ENCODE data around the gene TRMT1.
A peak's percentile ranks its signal among the peaks of the same experiment; 100 is the strongest.

TRMT1 gene

DNA sequence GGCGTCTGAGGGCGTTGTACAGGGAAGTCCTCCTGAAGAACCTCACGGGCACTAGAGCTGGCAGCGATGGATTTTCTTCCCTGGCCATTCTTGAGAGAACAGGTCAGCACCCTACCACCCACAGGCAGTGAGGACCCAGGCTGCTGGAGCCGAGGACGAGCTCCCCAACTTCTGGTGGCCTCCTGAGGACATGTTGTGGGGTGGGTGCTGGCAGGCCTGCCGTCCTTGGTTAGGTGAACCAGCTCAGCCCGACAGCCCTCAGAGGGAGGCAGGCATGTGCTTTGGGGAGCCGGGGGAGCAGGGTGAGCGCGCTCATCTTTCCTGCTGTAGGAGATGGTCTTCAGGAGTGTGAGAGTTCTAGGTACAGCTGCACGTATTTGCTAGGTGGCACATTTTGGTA lies 29.2 kb downstream of the TRMT1 start:
- H3K27me3 ChIP-seq (ENCODE audit: insufficient read depth, low read depth, severe bottlenecking): no peaks in the 10 kb centered on the region
- H3K27ac ChIP-seq: no peak overlapping the region
- H3K36me3 ChIP-seq: no peaks in the 10 kb centered on the region
- TF ChIP-seq, protein P1, sequence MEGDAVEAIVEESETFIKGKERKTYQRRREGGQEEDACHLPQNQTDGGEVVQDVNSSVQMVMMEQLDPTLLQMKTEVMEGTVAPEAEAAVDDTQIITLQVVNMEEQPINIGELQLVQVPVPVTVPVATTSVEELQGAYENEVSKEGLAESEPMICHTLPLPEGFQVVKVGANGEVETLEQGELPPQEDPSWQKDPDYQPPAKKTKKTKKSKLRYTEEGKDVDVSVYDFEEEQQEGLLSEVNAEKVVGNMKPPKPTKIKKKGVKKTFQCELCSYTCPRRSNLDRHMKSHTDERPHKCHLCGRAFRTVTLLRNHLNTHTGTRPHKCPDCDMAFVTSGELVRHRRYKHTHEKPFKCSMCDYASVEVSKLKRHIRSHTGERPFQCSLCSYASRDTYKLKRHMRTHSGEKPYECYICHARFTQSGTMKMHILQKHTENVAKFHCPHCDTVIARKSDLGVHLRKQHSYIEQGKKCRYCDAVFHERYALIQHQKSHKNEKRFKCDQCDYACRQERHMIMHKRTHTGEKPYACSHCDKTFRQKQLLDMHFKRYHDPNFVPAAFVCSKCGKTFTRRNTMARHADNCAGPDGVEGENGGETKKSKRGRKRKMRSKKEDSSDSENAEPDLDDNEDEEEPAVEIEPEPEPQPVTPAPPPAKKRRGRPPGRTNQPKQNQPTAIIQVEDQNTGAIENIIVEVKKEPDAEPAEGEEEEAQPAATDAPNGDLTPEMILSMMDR (IDR thresholded peaks at IDR 0.05; ENCODE audit: low read depth, low read length): no peak
- H3K4me3 ChIP-seq (ENCODE audit: low read depth, low read length): no peak overlapping the region
- no peak for DNase-seq
- H3K9me3 ChIP-seq (ENCODE audit: severe bottlenecking): no peaks in the 10 kb centered on the region

DNA sequence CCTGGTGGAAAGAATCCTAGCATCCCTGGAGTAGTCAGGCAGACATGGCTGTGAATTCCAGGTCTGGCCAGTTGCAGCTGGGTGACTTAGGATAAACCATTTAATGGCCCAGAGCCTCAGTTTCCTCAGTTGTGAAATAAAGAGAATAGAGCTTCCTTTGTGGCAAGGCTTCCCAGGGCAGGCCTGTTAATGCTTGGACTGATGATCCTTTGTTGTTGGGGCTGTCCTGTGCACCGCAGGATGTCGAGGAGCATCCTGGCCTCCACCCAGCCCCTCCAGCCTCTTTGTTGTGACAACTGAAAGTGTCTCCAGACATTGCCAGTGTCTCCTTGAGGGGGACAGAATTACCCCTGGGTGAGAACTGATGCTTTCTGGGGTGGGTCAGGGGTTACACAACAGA lies 30.2 kb downstream of the TRMT1 start:
- no peaks in the 10 kb centered on the region for H3K36me3 ChIP-seq
- H3K9me3 ChIP-seq (ENCODE audit: severe bottlenecking): no peaks in the 10 kb centered on the region
- DNase-seq: no peak
- no peak overlapping the region for H3K27ac ChIP-seq
- TF ChIP-seq, protein P1 (IDR thresholded peaks at IDR 0.05; ENCODE audit: low read depth, low read length): no peak
- H3K27me3 ChIP-seq (ENCODE audit: insufficient read depth, low read depth, severe bottlenecking): no peaks in the 10 kb centered on the region
- H3K4me3 ChIP-seq (ENCODE audit: low read depth, low read length): no peak overlapping the region

DNA sequence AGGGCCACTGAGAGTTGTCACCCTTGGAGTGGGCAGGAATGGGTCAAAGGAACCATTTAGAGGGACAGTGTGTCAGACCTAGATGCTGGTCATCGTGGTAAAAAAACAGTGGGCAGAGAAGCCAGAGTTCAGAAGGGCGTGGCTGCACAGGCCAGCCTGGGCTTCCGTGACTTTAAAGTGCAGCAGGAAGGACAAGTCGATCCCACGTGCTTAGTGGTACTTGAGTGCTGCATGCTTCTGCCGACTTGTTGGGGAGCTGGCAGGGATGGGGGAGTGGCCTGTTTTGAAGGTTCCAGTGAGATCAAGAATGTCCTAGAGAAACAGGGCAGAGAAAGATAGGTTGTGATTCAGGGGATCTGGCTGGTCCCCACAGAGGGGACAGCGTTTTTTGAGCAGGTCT lies 30.9 kb downstream of the TRMT1 start:
- TF ChIP-seq, protein P1 (IDR thresholded peaks at IDR 0.05; ENCODE audit: low read depth, low read length): no peak
- no peaks in the 10 kb centered on the region for H3K27me3 ChIP-seq (ENCODE audit: insufficient read depth, low read depth, severe bottlenecking)
- H3K27ac ChIP-seq: no peak overlapping the region
- no peak overlapping the region for H3K4me3 ChIP-seq (ENCODE audit: low read depth, low read length)
- H3K9me3 ChIP-seq (ENCODE audit: severe bottlenecking): no peaks in the 10 kb centered on the region
- H3K36me3 ChIP-seq: no peaks in the 10 kb centered on the region
- no peak for DNase-seq

DNA sequence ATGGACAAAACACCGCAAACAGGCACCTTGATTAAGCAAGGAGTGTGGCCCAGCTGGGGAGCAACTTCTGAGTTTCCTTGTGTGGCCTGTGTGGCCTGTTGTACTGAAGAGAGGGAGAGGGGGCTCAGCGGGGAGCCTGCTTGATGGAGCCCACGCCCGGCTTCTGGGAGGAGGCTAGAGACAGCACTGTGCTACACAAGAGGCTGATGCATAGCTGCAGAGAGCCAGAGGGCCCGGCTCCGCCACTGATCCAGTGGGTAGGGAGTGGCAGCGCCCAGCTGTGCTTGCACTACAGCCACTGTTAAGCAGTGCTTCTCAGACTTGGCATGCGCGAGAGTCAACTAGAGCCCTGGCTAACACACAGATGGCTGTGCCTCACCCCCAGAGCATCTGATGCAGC lies 32.9 kb downstream of the TRMT1 start:
- TF ChIP-seq, protein P1 (IDR thresholded peaks at IDR 0.05; ENCODE audit: low read depth, low read length): no peak
- H3K9me3 ChIP-seq (ENCODE audit: severe bottlenecking): no peaks in the 10 kb centered on the region
- H3K36me3 ChIP-seq: no peaks in the 10 kb centered on the region
- H3K27ac ChIP-seq: no peak overlapping the region
- DNase-seq: no peak
- no peak overlapping the region for H3K4me3 ChIP-seq (ENCODE audit: low read depth, low read length)
- no peaks in the 10 kb centered on the region for H3K27me3 ChIP-seq (ENCODE audit: insufficient read depth, low read depth, severe bottlenecking)

DNA sequence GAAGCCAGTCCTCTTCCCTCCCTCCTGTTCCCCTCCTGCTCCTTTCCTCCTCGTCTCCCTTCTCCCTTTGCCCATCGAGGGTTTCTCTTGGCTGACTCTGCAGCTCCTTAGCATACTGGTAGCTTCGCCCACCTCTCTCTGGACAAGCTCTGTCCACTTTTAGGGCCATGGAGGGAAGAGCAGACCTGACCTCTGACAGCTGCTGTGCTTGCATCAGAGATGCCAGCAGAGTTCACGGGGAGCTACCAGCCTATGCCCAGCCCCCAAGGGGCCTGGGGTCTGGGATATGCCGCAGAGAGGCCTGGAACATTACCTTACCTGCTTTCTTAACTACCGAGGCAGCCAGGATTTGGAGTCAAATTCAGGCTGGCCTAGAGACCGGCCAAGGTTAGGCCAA lies 33.5 kb downstream of the TRMT1 start:
- H3K36me3 ChIP-seq: no peaks in the 10 kb centered on the region
- TF ChIP-seq, protein P1 (IDR thresholded peaks at IDR 0.05; ENCODE audit: low read depth, low read length): no peak
- no peak for DNase-seq
- H3K27ac ChIP-seq: peak overlapping the region; percentile 26
- H3K27me3 ChIP-seq (ENCODE audit: insufficient read depth, low read depth, severe bottlenecking): no peaks in the 10 kb centered on the region
- no peaks in the 10 kb centered on the region for H3K9me3 ChIP-seq (ENCODE audit: severe bottlenecking)
- H3K4me3 ChIP-seq (ENCODE audit: low read depth, low read length): no peak overlapping the region

DNA sequence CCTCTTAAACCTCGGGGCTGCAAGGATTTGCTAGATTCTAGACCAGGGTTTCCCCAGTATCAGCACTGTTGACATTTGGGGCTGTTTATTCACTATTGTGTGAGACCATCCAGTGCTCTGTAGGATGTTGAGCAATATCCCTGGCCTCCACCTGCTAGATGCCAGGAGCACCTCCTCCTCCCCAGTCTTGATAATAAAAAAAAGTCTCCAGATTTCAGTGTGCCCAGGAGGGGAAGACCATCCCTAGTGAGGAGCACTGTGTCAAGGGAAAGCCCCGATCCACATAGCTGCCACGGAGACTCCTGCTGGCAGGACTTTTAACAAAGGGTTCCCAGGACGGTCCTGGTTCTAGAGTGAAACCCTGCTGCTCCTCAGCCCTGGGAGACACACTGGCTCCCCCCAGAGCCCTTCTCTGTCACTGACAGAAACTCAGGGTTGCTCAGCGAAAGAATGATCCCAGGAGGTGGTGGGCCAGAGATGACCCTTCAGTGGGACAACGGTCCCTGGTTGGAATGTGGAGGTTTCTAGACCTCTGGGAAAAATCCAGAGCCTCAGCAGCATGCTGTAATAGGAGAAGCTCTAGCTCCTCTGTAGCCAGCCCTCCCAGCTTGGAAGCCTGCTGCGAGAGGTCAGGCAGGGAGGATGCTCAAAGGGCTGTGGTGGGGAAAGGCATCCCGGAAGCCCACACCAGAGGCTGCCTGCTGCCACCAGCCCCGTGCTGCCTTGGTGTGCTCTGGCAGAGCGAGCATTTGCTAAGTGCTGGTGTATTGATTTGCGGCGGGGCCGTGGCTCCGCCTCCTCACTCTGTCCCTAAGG lies 34.1 kb downstream of the TRMT1 start:
- no peaks in the 10 kb centered on the region for H3K27me3 ChIP-seq (ENCODE audit: insufficient read depth, low read depth, severe bottlenecking)
- DNase-seq: peak; percentile 63
- H3K27ac ChIP-seq: peak overlapping the region; percentile 26

More for the DNA sequence above, 34.1 kb downstream of the TRMT1 start:
- H3K36me3 ChIP-seq: no peaks in the 10 kb centered on the region
- no peak overlapping the region for H3K4me3 ChIP-seq (ENCODE audit: low read depth, low read length)
- no peaks in the 10 kb centered on the region for H3K9me3 ChIP-seq (ENCODE audit: severe bottlenecking)
- TF ChIP-seq, protein P1 (IDR thresholded peaks at IDR 0.05; ENCODE audit: low read depth, low read length): peak; percentile 68
